Measurements from ENCODE around the gene NOL6.
A peak's percentile ranks its signal among the peaks of the same experiment; 100 is the strongest.

NOL6 gene

GRCh38 chr9:33440609-33441008, 33.1 kb downstream of the NOL6 start:
- TF ChIP-seq CTCF (IDR thresholded peaks at IDR 0.05; ENCODE audit: low read depth, low read length): no peak
- no peak for DNase-seq (ENCODE audit: low read depth in 2 of 2)
- H3K4me3 ChIP-seq (replicated peaks in 1 of 2; ENCODE audit: low read depth in 2 of 2, low read length in 2 of 2): no peak overlapping the region

GRCh38 chr9:33440204-33440603, 33.5 kb downstream of the NOL6 start:
- H3K4me3 ChIP-seq (replicated peaks in 1 of 2; ENCODE audit: low read depth in 2 of 2, low read length in 2 of 2): no peak overlapping the region
- DNase-seq (ENCODE audit: low read depth in 2 of 2): no peak
- no peak for TF ChIP-seq CTCF (IDR thresholded peaks at IDR 0.05; ENCODE audit: low read depth, low read length)

- no peak overlapping the region for H3K4me3 ChIP-seq (replicated peaks in 1 of 2; ENCODE audit: low read depth in 2 of 2, low read length in 2 of 2)
- TF ChIP-seq CTCF (IDR thresholded peaks at IDR 0.05; ENCODE audit: low read depth, low read length): no peak
- DNase-seq (ENCODE audit: low read depth in 2 of 2): no peak
These were observed 34.0 kb downstream of the NOL6 start for GRCh38 chr9:33439731-33440130.

- no peak overlapping the region for H3K4me3 ChIP-seq (replicated peaks in 1 of 2; ENCODE audit: low read depth in 2 of 2, low read length in 2 of 2)
- no peak for DNase-seq (ENCODE audit: low read depth in 2 of 2)
- no peak for TF ChIP-seq CTCF (IDR thresholded peaks at IDR 0.05; ENCODE audit: low read depth, low read length)
These were observed 34.6 kb downstream of the NOL6 start for GRCh38 chr9:33438926-33439680.

- no peak for DNase-seq (ENCODE audit: low read depth in 2 of 2)
- no peak overlapping the region for H3K4me3 ChIP-seq (replicated peaks in 1 of 2; ENCODE audit: low read depth in 2 of 2, low read length in 2 of 2)
- TF ChIP-seq CTCF (IDR thresholded peaks at IDR 0.05; ENCODE audit: low read depth, low read length): no peak
These were observed 35.8 kb downstream of the NOL6 start for GRCh38 chr9:33437898-33438297.

- no peak for TF ChIP-seq CTCF (IDR thresholded peaks at IDR 0.05; ENCODE audit: low read depth, low read length)
- H3K4me3 ChIP-seq (replicated peaks in 1 of 2; ENCODE audit: low read depth in 2 of 2, low read length in 2 of 2): no peak overlapping the region
- no peak for DNase-seq (ENCODE audit: low read depth in 2 of 2)
These were observed 36.5 kb downstream of the NOL6 start for GRCh38 chr9:33437205-33437604.

GRCh38 chr9:33436445-33436844, 37.3 kb downstream of the NOL6 start:
- no peak overlapping the region for H3K4me3 ChIP-seq (replicated peaks in 1 of 2; ENCODE audit: low read depth in 2 of 2, low read length in 2 of 2)
- TF ChIP-seq CTCF (IDR thresholded peaks at IDR 0.05; ENCODE audit: low read depth, low read length): no peak

More at GRCh38 chr9:33436445-33436844, 37.3 kb downstream of the NOL6 start:
- DNase-seq (ENCODE audit: low read depth in 2 of 2): peak in 1 of 2 donors; percentile 55
